SIG-M5 (cell line): ENCODE results near the gene GCNT4.

Experiments used
- DNase-seq: peaks from one replicate; lab custom pipeline; 2025; lab: John Stamatoyannopoulos, UW

GCNT4 gene

DNA sequence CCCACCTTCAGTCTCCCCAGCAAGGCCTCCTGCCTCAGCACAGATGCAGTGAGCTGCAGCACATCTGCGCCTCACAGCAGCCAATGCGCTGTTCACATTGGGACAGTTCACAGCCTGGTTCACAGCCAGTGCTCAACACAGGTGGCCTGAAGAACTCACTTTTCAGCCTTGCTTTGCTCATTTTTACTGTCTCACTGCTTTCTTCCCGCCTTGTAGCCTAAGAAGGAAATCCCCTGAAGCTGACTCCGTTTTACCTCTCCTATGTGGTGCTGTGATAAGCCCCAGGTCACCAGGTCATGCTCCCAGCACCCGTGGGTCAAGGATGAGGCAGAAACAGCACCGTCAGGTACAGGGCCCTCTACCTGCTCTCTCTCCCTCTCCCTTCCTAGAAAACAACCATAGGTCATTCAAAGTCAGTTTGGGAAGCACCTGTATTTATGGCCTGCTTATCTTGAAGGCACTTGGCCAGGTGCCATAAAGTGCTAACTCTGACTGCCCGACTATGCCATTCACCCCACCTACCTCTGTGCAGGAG is 1.1 kb downstream of the GCNT4 start:
- DNase-seq, result no peak

DNA sequence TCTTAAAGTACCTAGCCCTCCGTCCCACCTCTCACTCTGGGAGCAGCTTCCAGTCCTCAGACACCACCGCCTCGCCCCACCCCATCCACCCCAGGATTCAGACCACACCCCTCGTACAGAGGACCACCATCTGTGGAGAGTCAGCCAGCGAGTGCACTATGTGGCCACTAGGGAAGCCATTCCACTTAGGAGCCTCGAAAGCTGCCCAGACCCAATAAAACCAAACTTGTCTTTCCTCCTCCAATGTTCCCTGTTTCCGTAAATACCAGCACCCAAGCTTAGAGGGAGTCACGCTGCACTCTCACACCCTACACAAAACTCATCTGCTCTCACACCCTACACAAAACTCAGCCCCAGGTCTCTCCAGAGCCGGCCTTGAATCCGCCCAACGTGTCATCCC is 1.9 kb downstream of the GCNT4 start:
- no peak for DNase-seq

DNA sequence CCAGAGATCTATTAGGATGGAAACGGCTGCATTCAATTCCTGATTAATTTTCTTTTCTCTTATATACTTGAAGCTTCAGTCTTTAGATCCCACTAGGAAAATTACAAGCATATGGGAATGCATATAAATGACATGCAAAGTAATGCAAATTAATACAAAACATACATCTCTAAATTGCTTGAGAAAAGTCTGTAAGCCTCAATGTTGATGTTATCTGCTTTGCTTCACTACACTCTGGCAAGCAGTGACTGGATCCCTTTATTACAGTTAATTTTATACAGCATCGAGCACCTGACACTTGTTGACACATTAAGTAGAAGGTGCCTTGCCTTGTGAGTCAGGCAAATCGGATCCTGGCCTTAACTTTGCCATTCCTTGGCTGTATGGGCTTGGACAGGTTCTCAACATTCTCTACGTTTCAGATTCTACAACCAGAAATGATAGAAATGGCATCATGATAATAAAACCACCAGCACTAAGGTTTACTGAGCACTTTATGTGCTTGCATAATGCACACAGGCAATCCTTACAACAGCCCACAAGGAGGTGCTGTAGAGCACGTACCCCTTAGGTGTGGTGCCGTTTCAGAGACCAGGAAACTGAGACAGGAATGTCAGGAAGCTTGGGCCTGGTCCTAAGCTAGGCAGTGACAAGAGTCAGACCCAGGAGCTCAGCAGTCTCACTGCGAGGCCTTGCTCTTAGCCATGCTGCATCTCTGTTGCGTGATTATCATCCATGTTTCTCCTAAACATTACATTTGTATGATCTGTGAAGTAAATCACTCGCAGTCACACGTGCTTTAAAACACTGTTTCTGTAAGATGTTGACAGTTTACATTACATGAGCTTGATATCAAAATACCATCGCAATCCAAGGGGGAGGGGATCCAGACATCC is 2.7 kb downstream of the GCNT4 start:
- DNase-seq, result no peak

DNA sequence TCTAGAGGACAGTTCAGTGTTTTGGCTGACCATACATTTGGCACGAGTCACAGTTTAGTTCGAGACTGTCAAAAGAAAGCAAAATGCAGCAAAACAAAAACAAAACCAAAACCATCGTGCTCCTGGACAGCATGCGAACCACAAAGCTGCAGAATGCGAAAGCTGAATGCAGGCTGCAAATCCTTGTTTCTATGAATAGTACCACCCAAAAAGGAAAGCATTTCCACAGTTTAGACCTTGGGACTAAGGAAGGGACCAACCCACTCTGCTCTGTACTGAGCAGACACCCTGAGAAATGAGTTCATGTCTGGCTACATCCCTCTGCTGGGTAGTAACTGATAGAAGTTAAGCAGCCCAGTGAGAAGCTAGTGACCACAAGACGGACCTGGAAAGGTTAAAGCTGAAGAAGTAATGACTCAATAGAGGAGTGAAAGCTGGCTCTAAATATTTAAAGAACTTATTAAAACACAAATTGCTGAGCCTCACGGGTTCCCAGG is 3.9 kb downstream of the GCNT4 start:
- DNase-seq, result no peak

DNA sequence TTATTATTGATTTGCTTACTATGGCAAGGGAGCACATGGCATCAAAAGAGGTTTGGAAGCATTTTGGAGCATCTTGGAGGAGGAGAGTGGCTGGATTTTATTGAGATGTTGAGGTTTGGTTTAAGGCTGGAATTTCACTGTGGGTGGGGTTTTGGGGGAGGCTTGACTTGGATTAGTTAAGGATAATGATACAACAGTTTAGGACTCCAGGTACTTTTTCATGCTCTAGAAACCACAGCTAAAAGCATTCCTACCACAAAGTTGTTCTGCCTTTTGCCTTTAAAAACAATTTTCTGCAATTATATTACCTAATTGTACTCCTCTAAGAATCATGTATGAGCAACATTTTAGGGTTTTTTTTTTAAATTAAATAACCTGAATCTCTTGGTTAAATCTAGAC is 5.0 kb downstream of the GCNT4 start:
- DNase-seq, result no peak

DNA sequence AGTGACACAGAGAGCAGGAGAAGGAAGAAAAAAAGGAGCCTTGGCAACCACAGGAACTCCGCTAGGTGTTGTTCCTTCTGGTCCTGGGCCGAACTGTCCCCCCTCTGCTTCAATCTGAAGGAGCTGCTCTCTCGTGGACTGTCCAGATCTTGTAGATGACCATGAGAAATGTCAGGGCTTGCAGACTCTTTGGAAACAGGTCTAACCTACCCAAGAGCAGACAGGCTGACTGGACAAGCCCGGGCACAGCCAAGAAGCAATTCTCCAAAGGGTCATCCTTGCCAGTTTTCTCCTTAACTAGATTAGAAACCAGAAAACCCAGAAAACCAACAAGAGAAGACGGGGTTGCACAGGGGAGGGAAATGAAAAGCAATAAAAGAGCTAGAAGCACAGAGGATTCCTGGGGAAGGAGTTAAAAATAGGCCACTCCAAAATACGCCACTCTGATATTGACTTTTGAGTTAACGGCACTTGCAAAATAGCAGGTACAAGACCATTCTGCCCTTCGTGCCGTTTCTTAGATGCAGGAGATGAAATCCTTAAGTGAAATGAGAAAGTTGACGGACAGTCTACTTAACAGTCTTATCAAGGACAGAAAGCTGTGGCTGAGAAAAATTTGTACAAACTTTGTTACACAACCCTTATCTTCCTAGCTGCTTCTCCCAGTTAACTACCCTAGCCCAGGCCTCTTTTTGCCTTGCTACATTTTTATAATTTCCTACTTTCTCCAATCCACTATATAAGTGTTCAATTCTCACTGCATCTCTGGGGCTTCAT is 5.8 kb downstream of the GCNT4 start:
- DNase-seq, result no peak

DNA sequence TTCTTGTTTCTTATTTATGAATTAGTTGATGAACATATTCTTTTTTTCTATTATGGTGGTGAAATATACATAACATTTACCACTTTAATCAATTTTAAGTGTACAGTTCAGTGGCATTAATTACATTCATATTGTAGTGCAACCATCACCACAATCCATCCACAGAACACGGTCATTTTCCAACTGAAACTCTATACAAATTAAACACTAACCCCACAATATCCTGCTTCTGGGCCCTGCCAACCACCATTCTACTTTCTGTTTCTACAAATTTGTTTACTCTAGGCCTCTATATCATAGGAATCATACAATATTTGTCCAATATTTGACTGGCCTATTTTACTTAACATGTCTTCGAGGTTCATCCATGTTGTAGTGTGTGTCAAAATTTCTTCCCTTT is 7.3 kb downstream of the GCNT4 start:
- no peak for DNase-seq

DNA sequence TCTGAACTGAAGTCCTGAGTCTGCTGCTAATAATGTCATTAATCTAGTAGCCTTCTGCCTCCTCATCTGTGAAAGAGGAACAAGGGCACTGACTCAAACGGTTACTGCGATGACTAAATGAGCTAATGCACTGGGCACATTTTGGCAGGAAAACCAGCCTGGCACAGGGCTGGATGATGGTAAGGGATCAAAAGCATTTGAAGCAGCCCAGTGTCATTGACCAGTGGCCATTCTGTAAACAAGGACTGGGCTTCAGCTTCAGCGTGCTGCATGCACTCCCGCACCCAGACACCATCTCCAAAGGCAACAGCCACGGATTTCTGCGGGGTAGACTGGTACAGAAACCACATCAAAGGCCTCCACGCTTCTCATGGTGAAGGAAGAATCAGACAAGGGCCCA is 8.0 kb downstream of the GCNT4 start:
- no peak for DNase-seq

DNA sequence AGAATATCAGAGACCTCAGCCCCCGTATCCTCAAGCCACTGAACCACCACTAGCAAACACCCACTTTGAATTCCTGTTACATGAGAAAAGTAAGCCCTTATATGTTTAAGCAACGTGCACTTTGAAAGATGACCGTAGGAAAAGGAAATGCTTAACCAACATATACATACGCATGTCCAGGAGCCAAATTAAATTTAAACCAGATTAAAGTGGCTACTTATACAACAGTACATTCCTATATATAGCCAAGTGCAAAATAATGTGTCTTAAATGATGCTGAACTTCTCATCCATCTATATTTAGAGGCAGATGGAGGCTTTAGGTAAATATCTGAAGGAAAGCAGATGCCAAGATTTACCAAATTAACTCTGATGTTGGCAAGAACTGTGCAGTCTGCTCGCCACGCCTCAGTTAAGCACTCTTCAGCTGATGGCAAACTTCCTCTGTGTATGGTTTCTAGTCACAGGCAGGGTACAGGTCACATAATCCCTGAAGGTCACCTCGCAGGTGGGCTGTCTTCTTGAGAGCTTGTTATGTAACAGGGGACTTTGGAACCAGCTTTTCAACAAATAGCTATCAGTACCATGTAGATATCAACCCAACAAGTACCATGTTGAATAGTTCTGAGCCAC is 8.6 kb downstream of the GCNT4 start:
- no peak for DNase-seq

DNA sequence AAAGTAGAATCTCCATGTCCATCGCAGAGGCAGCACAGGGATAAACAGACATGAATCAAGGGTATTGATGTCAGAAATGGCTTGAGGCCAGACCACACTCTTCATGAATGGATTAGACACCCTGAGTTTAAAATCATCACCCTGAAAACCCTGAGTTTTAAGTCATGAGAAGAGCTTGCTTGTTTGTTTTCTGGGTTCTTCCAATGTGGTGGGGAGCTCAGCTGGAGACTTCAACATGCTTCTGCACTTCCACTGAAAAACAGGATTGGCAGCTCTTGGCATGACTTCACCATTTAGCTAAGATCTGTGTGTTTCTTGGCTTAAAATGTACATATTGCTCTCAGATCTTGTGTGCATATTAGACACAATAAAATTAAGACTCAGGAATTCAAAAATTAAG is 9.8 kb downstream of the GCNT4 start:
- DNase-seq, result no peak

DNA sequence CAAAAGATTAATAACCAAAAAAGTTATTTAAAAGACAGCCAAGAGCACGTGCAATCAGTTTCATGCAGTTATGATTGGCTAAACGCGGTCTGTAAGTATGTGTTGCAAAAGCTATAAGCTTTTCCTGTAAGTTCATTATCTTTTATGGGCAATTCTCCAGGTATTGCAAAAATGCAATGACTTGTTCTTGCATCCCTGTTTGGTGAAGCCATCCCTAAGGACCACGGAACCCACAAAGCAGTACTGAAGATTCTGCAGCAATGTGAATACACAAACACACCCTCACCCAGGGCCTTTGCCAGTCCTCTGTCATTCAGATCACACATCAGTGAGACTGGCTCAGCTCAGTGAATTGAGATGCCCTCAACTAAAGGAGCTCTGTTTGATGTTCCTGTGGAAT is 11.4 kb downstream of the GCNT4 start:
- no peak for DNase-seq

DNA sequence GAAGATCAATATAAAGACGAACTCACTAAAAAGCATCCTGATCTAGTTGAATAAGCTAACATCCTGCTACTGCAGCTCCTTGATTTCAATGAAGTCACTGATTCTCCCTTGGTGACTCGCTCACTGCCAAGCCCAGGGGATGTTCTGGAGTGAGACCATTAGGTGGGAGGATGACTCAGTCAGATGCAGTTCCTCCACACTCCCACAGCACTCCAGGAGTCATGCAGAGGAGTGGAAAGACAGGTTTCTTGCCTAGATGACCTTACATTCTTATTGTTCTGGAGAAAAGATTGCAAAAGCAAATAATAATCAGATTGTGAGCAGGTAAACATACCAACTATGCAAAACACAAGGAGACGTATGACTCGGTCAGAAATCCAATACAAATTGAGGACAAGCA is 15.3 kb downstream of the GCNT4 start:
- DNase-seq, result no peak

DNA sequence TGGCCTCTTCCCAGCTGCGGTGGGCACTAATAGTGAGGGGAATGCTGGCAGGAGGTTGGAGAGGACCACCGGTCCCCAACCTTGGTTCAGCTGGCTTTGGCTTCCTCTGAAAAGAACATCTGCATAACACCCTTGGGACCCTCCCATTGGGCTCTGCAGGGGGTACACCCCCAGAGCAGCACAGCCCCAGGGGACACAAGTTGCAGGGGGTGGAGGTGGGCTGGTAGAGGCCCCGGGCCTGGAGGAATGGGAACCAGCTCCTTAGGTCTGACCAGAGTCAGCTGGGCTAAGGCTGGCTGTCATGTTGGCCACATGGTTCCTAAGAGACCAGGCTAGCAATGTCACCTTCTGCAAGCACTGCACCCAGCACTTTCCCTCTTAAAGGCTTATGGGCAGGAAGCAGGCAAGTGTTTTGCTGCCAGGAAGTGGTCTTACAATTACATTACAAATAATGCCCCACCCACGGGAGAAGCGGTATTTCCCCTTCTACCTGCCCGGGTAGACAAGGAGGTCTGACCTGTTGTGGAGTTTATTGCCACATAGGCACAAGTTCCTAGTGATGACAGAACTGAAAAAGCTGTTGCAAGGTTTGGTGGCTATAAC is 18.1 kb downstream of the GCNT4 start:
- no peak for DNase-seq

DNA sequence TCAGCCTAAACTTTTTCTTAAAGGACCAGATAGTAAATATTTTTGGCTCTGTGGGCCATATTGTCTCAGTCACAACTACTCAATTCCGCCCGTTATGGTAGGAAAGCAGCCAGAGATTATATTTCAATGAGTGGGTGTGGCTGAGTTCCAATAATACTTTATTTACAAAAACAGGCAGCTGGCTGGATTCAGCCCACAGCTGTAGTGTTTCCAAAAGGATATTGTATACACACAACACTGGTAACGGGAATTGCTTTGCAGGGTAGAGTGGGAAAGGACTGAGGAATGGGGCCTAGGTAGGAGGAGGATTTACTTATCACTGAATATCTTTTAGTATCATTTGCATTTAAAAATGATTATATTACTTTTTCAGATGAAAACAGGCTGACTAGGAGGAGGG is 21.0 kb downstream of the GCNT4 start:
- no peak for DNase-seq

DNA sequence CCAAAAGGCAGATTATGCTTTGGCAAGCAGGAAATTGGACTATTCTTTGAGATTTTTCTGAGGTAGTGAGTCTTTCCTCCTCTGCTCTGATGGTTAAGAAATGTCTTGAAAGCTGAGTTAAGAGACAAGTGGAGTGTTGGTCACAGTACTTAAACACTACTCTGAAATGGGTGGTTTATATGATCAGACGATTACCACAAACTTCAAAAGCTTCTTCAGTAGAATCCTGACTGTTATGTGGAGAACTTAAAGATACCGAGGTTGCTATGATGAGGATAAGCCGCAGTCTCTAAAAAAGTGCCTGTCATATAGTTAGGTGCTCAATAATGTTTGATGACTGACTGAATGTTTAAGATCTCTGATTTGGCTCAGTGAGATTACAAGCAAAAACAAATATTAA is 24.3 kb downstream of the GCNT4 start:
- no peak for DNase-seq

DNA sequence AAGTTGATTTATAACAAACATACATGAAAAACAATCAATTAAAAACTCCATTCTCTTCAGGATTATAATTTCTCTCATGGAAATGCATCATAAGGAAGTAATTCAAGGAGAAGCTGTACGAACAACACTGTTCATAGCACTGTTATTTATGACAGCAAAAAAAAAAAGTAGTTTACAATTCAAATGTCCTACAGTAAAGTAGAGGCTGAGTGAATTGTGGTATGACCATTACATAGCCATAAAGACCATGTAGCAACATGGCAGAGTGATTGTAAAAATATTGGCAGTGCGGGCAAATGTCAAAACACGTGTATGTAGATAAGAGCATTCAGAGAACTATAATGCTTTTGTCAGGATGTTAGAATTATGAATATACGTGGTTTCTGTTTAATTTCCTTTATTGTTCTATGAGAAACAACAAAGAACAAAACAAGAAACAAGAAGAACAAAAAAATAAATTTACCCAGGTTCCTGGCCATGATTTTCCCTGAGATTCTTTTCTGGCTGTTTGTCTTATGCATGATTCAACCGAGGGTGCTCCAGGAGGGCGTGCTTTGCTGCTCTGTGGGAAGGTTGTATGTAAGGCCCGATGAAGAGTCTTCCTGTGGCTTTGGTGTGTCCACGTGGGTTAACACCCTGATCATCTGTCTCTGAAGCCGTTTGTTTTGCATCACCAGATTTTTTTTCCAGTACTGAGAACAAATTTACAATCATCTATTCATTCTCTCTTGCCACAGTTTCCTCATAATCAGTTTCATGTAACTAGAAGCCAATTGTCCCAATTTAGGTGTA is 28.8 kb downstream of the GCNT4 start:
- DNase-seq, result no peak

DNA sequence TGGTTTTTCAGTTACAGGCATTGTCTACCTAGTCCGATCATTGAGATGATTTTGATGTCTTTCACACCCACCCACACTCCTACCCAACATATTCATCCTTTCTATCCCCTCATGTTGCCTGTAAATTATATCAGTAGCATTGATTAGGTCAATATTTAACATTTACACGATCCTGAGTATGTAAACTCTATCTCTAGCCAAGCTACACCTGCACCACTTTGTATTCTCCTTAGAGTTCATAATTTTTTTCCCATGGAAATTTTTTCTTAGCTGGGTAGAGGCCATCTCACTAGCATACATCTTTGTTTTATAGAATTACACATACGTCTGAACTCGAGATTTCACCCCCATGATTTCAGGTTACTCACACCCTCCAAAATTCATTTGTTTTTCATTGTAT is 30.6 kb downstream of the GCNT4 start:
- no peak for DNase-seq

DNA sequence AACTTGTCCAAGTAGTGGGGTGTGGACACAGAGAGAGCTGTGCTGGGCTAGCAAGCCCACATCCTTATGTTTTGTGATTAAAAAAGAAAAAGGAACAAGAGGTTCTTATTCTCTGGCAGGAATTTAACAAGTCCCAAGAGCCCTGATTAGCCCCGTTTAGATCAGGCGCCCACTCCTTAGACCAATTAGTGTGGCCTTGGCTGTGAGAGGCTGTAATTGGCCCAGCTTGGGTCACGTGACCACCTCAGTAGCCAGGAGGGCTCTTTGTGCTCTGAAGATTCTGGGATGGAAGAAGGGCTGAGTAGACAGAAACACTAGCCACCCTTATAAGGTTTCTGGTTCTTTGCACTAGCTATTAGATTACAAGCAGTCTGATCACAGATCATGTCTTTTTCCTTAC is 31.1 kb downstream of the GCNT4 start:
- DNase-seq, result no peak

DNA sequence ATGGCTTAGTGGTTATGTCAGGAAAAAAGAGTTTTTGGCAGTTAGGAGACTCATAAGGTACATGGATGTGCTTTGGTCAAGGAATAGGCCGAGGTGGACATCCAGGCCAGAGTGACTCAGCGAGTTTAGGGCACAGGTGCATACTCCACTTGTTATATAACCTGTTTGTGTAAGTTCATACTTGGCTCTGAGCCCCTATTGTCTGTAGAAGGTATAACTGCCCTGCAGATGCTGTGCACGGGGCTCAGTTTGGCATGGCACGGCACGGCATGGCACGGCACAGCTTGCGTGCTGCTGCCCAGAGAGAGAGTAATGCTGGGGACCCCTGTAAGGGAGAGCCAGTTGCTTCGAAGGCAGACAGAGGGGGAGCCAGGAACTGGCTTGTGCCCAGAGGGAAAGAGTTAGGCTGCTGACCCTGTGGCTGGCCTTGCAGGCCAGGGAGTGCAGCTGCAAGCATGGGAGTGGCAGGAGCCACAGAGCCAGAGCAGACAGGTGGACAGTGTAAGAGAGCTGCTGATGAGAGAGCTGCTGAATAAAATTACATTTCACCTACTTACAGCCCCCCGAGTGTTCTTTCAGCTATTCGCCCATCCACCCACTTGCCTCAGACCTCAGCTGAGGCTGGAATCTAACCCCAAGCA is 32.2 kb downstream of the GCNT4 start:
- DNase-seq, result no peak

DNA sequence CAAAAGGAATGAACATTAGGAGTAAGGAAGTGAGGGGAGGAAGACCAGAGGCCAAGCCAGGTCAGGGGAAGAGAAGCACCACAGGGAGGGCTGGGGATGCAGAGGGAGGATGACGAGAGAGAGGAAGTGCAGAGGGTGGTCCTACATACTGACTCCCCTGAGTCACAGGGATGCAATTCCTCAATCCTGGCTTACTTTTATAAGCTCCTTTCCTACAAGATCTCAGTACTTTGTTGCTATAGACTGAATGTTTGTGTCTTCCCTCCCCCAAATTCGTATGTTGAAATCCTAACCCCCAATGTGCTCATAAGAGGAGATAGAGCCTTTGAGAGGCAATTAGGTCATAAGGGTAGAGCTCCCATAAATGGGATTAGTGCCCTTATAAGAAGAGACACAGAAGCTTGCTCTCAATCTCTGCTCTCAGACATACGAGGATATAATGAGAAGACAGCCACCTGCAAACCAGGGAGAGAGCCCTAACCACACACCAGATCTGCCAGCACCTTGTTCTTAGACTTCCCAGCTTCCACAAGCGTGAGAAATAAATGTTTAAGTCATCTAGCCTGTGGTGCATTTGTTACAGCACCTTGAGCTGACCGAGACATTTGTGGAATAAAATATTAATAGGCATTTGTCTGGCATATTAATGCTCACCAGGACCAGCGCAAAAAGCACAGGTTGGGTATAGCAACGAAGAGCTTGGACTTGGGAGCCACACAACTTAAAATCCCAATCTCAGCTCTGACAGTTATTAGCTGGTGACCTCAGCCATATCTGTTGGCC is 33.4 kb downstream of the GCNT4 start:
- no peak for DNase-seq
